ES-I3 (cell line): ENCODE measurements around the gene GIT1.
A peak's percentile ranks its signal among the peaks of the same experiment; 100 is the strongest.

Experiments
- H3K36me3 ChIP-seq: 2 replicates; pipeline ENCODE4 v1.6.1; 2013; ENCODE audit warnings: mild to moderate bottlenecking, low read length, control low read depth, moderate library complexity; ENCODE audit not compliant: insufficient read depth
- H3K4me1 ChIP-seq: 2 replicates; pipeline ENCODE4 v1.6.1; 2013; ENCODE audit warnings: mild to moderate bottlenecking, control low read depth, low read length; ENCODE audit not compliant: insufficient read depth
- H3K9ac ChIP-seq: 2 replicates; pipeline ENCODE4 v1.6.1; 2013; ENCODE audit warnings: low read depth, mild to moderate bottlenecking, low read length, moderate library complexity
- H3K9me3 ChIP-seq: 2 replicates; pipeline ENCODE4 v1.6.1; 2013; ENCODE audit warnings: mild to moderate bottlenecking, low read length, moderate library complexity; ENCODE audit not compliant: control insufficient read depth, insufficient read depth

Gene GIT1

GRCh38 chr17:29620271-29620670, 30.8 kb upstream of the GIT1 start:
- H3K9me3 ChIP-seq: no peaks in the 10 kb centered on the region
- peaks cover 47% of the 10 kb centered on the region for H3K4me1 ChIP-seq
- no peaks in the 10 kb centered on the region for H3K36me3 ChIP-seq
- H3K9ac ChIP-seq: no peak overlapping the region

GRCh38 chr17:29619251-29619650, 29.8 kb upstream of the GIT1 start:
- Histone ChIP-seq H3K36me3 (no peaks in the 10 kb centered on the region), H3K9me3 (no peaks in the 10 kb centered on the region), H3K4me1 (peaks cover 46% of the 10 kb centered on the region), H3K9ac (no peak overlapping the region)

- Histone ChIP-seq H3K36me3 (no peaks in the 10 kb centered on the region), H3K9ac (peak overlapping the region; percentile 73; the same call in 1 of the 2 replicates), H3K9me3 (no peaks in the 10 kb centered on the region), H3K4me1 (peaks cover 47% of the 10 kb centered on the region)
These were observed 29.0 kb upstream of the GIT1 start for GRCh38 chr17:29618272-29619065.

- Histone ChIP-seq H3K36me3 (no peaks in the 10 kb centered on the region), H3K9ac (peak overlapping the region; percentile 73), H3K9me3 (peaks cover 2% of the 10 kb centered on the region; the same call in 1 of the 2 replicates), H3K4me1 (peaks cover 46% of the 10 kb centered on the region)
These were observed 28.2 kb upstream of the GIT1 start for GRCh38 chr17:29617481-29618271.

GRCh38 chr17:29617125-29617480, 27.7 kb upstream of the GIT1 start:
- peak overlapping the region; percentile 73 for H3K9ac ChIP-seq
- H3K9me3 ChIP-seq: peaks cover 3% of the 10 kb centered on the region; the same call in 1 of the 2 replicates
- no peaks in the 10 kb centered on the region for H3K36me3 ChIP-seq
- peaks cover 46% of the 10 kb centered on the region for H3K4me1 ChIP-seq

- Histone ChIP-seq H3K9ac (peak overlapping the region; percentile 73), H3K9me3 (peaks cover 3% of the 10 kb centered on the region; the same call in 1 of the 2 replicates), H3K4me1 (peaks cover 42% of the 10 kb centered on the region), H3K36me3 (no peaks in the 10 kb centered on the region)
These were observed 27.0 kb upstream of the GIT1 start for GRCh38 chr17:29616300-29617048.

- Histone ChIP-seq H3K9ac (peak overlapping the region; percentile 73), H3K4me1 (peaks cover 35% of the 10 kb centered on the region), H3K9me3 (peaks cover 3% of the 10 kb centered on the region; the same call in 1 of the 2 replicates), H3K36me3 (no peaks in the 10 kb centered on the region)
These were observed 26.2 kb upstream of the GIT1 start for GRCh38 chr17:29615492-29616299.

- no peaks in the 10 kb centered on the region for H3K36me3 ChIP-seq
- peaks cover 3% of the 10 kb centered on the region; the same call in 1 of the 2 replicates for H3K9me3 ChIP-seq
- peaks cover 28% of the 10 kb centered on the region for H3K4me1 ChIP-seq
- H3K9ac ChIP-seq: peak overlapping the region; percentile 73; the same call in 1 of the 2 replicates
These were observed 25.6 kb upstream of the GIT1 start for GRCh38 chr17:29615048-29615385.

- H3K9me3 ChIP-seq: peaks cover 3% of the 10 kb centered on the region; the same call in 1 of the 2 replicates
- peak overlapping the region; percentile 73; the same call in 1 of the 2 replicates for H3K9ac ChIP-seq
- no peaks in the 10 kb centered on the region for H3K36me3 ChIP-seq
- H3K4me1 ChIP-seq: peaks cover 23% of the 10 kb centered on the region
These were observed 25.1 kb upstream of the GIT1 start for GRCh38 chr17:29614349-29615047.

GRCh38 chr17:29613856-29614255, 24.4 kb upstream of the GIT1 start:
- Histone ChIP-seq H3K9me3 (peaks cover 3% of the 10 kb centered on the region; the same call in 1 of the 2 replicates), H3K9ac (peak overlapping the region; percentile 44; the same call in 1 of the 2 replicates), H3K4me1 (peaks cover 20% of the 10 kb centered on the region; the same call in 1 of the 2 replicates), H3K36me3 (no peaks in the 10 kb centered on the region)

GRCh38 chr17:29613352-29613837, 23.9 kb upstream of the GIT1 start:
- H3K36me3 ChIP-seq: no peaks in the 10 kb centered on the region
- peak overlapping the region; percentile 44; the same call in 1 of the 2 replicates for H3K9ac ChIP-seq
- peaks cover 18% of the 10 kb centered on the region; the same call in 1 of the 2 replicates for H3K4me1 ChIP-seq
- peaks cover 3% of the 10 kb centered on the region; the same call in 1 of the 2 replicates for H3K9me3 ChIP-seq

- Histone ChIP-seq H3K36me3 (no peaks in the 10 kb centered on the region), H3K9me3 (peaks cover 3% of the 10 kb centered on the region; the same call in 1 of the 2 replicates), H3K4me1 (peaks cover 16% of the 10 kb centered on the region; the same call in 1 of the 2 replicates), H3K9ac (no peak overlapping the region)
These were observed 23.2 kb upstream of the GIT1 start for GRCh38 chr17:29612404-29613280.
